SKM-1 (cell line): Measurements from ENCODE around the gene DSG3.
"Not testable (repeated sequence)": the region's sequence is repeated elsewhere in the genome, so short reads cannot be mapped to it uniquely, and the experiment has no call there.

Source experiments
- DNase-seq: peaks from one replicate; lab custom pipeline; 2025; ENCODE audit not compliant: unreplicated experiment; lab: John Stamatoyannopoulos, UW

DSG3 gene

DNA sequence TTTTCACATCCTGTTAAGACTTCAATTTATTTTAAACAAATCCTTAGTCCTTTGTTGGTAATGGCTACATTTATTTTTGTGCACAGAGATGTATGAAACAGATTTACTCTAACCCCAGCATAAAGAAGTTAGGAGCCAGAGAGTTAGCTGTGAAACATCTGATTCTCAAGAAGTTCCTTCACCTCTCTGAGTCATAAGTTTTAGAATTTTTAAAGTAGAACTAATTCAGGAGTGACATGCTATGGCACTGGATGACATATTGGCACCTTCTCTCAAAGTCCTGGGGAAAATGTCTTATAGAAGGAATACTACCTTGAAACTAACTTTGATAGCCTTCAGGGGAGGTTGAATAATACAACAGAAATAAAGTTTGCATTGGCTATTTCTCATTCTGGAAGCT, 44.0 kb downstream of the DSG3 start:
- no peak for DNase-seq

DNA sequence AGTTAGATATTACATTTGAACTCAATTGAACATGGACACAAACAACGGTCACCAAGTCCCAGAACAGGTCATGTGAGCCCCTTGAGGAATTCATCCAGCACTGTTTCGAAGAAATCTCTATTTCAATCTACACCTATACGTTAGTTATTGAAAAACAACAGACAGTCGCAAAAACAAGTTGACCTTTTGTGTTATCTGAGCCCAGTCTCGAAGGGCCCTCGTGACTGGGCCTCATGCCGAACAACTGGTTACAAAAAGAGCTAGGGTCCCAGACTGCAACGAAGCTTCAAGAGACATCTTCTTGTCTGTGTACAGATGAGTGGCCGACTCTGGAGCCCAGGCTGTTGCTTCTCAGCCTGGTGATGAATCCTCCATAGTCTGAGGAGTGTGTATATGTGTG, 45.1 kb downstream of the DSG3 start:
- no peak for DNase-seq

DNA sequence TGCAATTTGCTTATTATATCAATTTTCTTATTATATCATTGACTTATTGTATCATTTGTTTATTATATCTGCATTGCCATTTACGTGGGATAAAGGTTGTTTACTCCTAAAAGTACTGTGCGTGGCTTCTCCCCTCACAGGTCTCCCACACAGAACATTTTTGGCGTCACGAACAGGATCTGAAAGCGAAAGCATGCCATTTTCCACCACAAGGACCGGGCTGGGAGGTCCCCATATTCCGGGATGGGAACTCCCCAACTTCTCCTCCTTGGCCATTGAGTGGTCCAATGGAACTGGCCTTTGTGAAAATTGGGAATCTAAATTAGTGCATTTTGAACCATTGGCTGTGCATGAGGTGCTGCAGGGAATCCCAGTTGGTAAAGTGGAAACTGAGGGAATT, 45.6 kb downstream of the DSG3 start:
- no peak for DNase-seq

DNA sequence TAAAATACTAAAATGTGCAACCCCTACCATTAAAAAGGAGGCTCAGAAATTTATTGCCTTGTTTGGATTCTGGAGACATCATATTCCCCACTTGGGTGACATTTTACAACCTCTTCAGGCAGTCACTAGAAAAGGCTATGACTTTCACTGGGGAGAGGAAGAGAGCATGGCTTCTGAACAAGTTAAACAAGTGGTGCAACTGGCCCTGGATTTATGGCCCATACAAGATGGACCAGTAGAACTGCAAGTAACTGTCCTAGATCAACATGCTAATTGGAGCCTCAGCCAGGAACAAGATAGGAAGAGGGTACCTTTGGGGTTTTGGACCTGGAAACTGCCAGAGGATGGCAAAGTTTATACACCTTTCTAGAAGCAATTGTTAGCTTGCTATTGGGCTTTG, 46.4 kb downstream of the DSG3 start:
- no peak for DNase-seq

DNA sequence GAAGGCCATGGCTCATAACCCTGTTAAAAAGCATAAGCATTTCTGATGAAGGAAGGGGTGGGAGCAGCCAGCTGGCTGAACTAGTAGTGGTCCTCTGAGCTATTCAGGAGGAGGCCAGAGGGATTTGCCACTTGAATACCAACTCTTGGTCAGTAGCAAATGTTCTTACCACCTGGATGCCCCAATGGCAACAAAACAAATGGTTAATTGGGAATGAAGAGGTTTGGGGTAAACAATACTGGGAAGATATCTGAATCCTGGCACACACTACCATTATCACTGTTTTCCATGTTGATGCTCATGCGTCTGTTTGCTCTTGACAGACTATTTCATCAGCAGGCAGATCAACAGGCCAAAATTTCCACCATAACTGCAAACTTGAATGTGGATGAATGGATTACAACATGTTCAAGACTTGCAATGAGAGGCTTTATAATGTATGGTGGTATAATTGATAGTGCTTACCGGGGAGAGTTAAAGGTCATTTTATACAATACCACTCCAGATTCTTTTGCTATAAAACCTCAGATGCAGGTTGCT, 47.2 kb downstream of the DSG3 start:
- DNase-seq: not testable (repeated sequence)

DNA sequence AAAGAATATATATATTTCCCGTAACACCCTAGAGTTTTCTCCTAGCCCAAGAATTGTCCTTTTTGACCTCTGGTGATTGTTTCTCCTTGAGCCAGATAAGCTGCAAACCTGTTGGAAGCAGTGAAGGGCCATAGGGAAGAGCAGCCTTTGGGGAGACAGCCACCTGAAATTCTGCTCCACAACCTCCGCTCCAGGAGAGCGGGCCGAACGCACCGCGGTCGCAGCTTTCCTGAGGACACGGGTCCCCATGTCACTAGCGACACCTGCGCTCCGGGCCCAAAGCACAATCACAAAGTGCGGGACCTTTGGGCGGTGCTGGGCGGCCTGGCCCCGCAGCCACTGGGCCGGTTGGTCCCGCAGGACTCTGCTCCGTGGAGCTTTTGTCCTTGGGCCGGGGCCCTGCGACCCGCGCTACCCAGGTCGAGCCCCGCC, 49.9 kb downstream of the DSG3 start:
- DNase-seq: no peak

DNA sequence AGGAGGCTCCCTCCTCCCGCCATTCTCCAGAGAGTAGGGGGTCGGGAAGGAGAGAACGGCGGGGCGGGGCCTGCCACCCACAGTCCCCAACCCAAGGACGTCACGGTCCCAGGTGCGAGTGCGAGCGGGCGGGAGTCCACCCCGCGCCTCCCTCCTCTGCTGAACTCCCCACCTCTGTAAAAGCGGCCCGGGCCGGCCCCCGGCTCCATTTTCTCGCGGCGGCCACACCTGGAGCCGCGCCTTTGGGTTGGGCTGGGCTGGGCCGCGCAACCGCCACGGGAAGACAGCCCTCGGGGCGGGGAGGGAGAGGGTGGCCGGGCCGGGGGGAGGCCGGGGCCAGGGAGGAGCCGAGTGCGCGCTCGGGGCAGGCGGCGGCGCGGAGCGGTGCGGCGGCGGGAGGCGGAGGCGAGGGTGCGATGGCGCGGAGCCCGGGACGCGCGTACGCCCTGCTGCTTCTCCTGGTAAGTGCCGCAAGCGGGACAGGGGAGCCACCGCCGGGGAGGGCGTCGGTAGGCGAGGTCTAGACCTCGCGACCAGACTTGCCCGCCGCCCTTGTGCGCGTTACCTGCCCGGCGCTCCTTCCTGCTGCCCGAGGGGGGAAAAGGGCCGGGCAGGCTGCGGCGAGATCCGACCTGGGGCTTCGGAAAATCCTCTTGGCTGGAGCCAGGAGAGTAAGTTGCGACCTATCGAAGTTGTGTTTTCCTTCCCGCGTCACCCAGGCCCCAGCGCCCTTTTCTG, 50.5 kb downstream of the DSG3 start, which contains the start of gene DSG2:
DSG2 (plus strand) TSS at position 342 of the 738 bp plus-strand sequence; CDS start at position 417, 75 bp downstream.
- DNase-seq: peak; percentile 33

DNA sequence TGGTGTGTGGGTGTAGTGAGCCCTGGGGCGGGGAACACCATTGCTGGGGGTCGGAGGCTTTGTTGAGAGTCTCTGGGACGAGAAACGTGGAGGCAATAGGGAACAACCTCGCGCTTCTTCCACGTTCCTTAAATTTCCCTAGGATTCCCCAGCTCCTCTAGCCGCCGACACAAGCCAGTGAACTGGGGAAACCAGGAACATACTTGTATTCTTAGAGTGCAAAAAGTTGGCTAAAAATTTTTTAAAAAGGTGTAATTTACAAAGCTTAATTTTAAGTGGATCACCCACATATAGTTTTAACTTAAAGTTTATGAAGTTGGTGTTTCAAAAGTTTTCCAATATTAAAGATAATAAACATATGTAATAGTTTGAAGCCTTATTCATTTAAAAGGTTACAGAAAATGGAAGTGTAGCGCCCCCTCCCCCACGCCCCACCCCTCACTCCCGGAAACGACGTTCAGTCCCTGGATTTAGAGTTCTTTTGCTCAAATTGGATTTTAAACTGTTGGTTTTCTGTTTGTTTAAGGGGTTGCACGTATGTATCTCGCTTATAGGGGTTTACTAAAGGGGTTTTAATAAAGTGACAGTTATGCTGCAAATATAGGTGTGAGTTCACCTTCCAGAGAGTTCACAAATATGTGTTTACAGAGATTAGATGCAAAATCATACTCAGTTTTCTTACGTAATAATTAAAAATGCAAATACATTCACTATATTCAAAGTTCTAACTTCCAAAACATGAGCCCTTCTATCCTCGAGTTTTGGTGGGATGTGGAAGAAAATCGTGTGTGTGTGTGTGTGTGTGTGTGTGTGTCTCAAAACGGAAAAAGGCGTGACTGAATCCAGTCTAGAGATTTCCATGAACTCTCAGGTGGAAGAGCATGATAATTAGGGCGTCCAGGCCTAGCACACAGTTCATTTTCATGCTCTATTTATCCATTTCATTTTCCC, 51.3 kb downstream of the DSG3 start:
- no peak for DNase-seq

DNA sequence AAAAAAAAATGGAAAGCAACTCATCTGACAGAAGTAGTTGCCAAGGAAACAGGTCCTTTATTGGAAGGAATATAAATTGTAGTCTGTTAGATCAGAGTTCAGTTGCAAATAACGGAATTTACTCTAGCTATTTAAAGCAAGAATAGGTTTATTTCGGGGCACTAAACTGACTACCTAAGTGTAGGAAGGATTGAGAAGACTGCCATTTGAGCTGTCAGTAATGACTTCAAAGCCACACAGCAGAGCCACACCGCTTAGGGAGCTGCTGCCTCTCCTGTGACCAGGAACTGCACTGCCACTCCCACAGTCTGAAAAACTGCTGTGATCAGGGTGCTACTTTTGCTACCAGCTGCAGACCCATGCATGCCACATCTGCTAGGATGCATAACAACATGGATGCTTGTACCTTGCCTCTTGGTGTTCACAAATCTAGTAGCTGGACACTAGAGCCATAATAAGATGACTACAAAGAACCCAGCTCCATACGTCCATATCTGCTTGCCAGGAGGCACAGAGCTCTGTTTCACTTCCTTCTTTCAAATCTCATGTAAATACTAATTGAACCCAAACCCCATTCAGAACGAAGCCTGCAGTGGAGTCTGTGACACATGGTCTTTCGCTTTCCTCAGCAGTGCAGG, 52.6 kb downstream of the DSG3 start:
- DNase-seq: peak; percentile 20

DNA sequence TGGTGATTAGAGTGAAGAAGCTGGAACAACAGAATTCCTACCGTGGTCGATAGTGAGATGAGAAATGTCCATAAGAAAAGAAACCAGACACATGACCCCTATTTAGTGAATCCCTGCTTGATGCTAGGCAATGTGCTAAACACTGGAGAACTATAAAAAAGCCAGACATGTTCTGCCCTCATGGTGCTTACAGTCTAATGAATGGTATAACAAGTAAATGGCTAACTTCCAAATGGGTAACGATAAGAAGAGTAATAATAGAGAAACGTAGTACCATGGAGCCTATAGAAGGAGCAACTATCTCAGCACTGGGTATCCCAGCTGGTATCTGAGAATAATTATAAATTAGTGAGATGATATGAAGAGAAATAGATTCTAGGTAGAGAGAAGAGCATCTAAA, 55.5 kb downstream of the DSG3 start:
- no peak for DNase-seq

DNA sequence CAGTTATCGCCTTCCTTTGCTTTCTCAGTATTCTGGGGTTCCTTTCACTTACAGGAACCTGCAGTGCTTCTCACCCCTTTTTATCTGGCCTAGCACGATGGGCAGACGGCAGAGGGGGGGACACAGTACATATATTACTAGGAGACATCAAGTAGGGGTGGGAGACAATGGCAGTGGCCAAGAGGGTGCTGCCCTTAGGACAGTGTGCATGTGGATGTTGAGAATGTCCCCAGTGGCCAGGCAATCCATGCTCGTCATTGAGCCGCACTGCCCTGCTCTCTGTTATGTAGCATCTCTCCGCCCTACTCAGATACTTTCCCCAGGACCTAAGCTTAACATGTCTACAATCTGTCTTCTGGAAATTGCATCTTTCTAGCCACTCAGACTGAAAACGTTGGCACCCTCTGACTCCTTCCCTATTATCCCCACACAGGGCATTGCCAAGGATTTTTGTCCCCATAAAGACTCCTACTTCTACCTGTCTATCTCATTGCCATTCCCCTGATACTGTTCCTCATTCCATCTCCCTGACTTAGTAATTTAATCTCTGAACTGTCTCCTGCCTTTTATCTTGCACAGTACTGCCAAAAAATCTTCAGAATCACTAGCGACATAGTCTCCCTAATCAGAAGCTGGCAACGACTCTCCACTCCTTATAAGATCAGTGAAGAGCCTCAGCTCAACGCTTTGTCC, 57.1 kb downstream of the DSG3 start:
- DNase-seq: no peak

DNA sequence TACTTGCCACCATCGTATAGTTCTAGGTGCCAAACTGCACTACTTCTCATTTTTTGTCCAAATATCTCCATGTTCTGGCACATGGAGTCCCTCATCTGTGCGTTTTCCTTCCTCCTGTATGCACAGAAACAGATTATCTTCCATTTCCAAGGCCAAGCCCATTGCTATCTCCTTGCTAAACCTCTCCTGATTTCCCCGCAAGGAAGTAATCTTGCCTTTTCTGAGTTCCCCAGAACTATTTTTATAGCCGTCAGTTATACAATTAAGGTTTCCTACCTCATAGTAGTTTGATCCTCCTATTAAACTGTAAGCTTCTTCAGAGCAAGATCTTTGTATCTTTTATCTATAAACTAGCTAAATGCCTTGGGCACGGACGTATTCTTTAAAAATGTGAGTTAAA, 57.6 kb downstream of the DSG3 start:
- DNase-seq: no peak

DNA sequence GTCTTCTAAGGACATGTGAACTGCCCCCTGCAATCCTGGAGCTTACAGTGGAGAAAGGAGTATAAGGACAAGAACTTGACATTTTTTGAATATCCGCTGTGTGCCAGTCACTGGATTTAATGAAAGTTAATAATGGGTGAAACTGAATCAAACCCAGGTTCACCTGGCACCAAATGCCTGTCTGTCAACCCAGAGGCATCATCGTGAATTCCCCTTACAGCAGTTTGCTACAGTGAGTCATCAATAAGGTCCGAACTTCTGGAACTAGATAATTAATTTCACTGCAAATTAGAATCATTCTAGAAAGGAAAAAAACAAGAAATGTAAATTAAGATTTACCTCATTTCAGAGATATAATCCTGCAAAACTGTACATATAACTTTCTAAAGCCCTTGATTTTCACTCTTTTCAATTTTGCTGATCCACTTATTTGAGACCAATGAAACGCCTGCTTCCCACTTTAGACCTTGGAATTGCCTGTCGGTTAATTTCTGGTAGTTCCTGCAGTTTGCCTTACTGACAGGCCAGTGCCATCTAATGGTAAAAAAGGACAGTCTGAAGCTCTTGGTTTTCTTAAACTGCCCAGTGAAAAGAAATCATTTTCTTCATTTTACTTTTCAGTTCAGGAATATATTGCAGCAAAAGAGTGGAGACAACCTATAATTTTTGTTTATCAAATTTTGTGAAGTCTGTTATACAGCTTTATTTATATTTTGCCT, 58.6 kb downstream of the DSG3 start:
- no peak for DNase-seq

DNA sequence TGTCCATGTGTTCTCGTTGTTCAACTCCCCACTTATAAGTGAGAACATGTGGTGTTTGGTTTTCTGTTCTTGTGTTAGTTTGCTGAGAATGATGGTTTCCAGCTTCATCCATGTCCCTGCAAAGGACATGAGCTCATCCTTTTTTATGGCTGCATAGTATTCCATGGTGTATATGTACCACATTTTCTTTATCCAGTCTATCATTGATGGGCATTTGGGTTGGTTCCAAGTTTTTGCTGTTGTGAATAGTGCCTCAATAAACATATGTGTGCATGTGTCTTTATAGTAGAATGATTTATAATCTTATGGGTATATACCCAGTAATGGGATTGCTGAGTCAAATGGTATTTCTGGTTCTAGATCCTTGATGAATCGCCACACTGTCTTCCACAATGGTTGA, 59.6 kb downstream of the DSG3 start:
- DNase-seq: not testable (repeated sequence)

DNA sequence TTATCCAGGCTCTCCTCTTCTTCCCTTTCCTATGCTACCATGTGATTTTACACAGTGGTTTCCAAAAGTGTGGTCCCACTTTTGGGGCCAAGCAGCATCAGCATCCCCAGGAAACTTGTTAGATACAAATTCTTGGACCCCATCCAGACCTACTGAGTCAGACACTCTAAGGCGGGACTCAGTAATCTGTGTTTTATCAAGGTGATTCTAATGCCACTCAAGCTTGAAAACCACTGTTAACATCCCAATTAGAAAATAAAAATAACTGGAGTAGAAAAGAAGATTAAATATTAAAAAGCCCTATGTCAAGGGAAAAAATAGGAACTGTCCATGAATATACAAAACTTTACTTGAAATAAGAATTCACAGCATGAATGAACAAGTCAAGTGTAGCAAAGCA, 61.2 kb downstream of the DSG3 start:
- no peak for DNase-seq

DNA sequence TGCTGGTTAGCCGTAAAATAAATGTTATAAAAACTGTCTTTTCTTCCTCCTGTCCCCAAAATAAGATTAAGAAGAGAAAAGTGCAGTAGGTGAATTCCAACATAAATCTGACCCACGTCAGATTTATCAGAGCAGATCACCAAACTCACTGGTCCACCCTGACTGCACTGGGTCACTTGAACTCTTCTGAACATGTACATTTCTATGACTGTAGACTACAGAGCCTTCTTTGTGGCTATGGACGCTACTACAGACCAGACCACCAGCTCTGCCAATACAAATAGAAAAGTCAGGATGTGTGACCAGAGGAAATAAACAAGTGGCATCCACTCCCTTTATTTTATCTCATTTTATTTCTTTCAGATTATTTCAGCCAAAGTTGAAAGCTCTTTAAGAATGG, 62.0 kb downstream of the DSG3 start:
- no peak for DNase-seq

DNA sequence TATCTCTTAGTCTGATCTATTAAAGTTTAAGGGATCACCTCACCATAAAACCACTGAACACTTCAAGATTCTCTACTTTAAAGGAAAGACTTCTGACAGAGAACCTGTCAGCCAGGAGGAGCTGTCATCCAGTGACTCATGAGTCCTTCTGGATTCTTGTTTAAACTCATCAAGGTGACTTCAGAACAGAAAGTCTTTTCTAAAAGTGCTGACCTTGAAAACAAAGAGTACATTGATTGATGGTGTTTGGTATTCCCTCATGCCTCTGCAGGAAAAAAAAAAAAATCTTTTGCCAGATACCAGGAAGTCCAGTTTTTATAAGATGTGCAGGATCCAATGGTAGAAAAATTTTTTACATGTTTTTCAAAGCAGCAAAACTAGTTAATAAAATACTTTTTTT, 62.8 kb downstream of the DSG3 start:
- no peak for DNase-seq

DNA sequence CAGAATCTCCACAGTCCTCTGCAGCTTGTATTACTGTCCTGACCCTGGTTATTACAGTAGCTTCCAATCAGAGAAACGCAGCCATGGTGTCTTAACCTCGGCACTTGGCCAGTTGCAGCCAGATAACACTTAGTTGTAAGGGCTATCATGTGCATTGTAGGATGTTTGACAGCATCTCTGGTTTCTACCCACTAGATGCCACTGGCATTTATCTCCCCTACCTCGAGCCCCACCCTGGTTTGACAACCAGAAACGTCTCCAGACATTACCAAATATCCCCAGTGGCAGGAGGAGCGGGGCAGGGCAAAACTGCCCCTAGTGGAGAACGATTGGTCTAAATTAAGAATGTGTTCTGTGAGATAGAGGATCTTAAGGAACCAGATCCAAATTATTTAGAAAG, 63.6 kb downstream of the DSG3 start:
- no peak for DNase-seq

DNA sequence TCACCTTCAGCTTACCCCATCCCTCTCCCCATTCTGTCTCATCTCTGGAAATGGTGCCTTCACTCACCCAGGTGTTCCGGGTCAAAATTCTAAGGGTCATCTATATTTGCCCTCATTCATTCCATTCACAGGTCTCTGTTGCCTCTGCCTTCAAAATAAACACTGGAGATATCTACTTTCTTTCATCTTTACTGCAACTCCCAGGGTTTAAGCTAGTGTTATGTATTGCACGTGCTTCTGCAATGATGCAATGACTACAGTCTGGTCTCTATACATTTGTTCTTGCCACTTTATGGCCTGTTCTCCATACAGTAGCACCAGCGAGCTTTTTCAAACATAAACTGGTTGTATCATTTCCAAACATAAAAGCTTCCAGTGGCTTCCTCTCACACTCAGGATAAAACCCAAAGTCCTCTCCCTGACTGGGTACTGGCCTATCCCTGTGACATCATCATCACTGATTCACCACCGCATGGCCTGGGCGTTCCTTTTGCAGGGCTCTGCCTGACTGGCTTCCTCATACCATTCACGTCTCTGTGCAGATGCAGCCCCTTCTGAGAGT, 64.7 kb downstream of the DSG3 start:
- DNase-seq: no peak
